Sigmoid colon (tissue), 4 donors: ENCODE data around the gene EFCAB12.

Experiments
- CTCF ChIP-seq, 4 experiments: fragments of 450-650 bp in 3 of 4; fragments of 200-600 bp in 1 of 4; IDR thresholded peaks; one replicate each; pipeline ENCODE4 v1.5.1; 2016 to 2019; ENCODE audit warnings: antibody characterized with exemption in 4 of 4, mild to moderate bottlenecking in 3 of 4, moderate library complexity in 2 of 4
- POLR2A ChIP-seq, 2 donors: fragments of 450-650 bp; IDR thresholded peaks; one replicate each; pipeline ENCODE4 v1.6.1; 2016; ENCODE audit warnings: antibody characterized with exemption in 2 of 2, mild to moderate bottlenecking in 2 of 2, moderate library complexity in 2 of 2
- POLR2AphosphoS5 ChIP-seq, 4 donors: sonication (generic); formaldehyde crosslinking; IDR thresholded peaks; one replicate each; pipeline ENCODE4 v1.6.1; 2017; ENCODE audit warnings: antibody characterized with exemption in 4 of 4

- TF ChIP-seq CTCF (IDR thresholded peaks at IDR 0.05) = no peak
- no peak for TF ChIP-seq POLR2AphosphoS5 (IDR thresholded peaks at IDR 0.05)
- no peak for TF ChIP-seq POLR2A (IDR thresholded peaks at IDR 0.05)
These were observed 5.7 kb upstream of the EFCAB12 start for GRCh38 chr3:129434140-129434539.
